Vagina (tissue), 2 donors: ENCODE results near the gene MRPS10. TPM values are rescaled to one million over a fixed set of nuclear protein-coding genes. Genes with fewer than 3 reads are reported as not detected.
A peak's percentile ranks its signal among the peaks of the same experiment; 100 is the strongest.

Source experiments
- DNase-seq, 2 donors: peaks; one replicate each; pipeline ENCODE4 v3.0.0-alpha.2; 2017; ENCODE audit errors: extremely low spot score in 2 of 2
- H3K27ac ChIP-seq: fragments of 200-600 bp; sonication (generic); one replicate; pipeline ENCODE4 v1.5.1; 2019
- H3K27me3 ChIP-seq: fragments of 200-600 bp; sonication (generic); one replicate; pipeline ENCODE4 v1.5.1; 2019
- H3K36me3 ChIP-seq, 2 donors: fragments of 200-600 bp; sonication (generic); one replicate each; pipeline ENCODE4 v1.5.1; 2017 to 2019
- H3K4me1 ChIP-seq: fragments of 200-600 bp; sonication (generic); one replicate; pipeline ENCODE4 v1.5.1; 2019
- H3K4me3 ChIP-seq, 2 donors: fragments of 200-600 bp; sonication (generic); 1 replicate in 1 of 2; 2 replicates in 1 of 2; pipeline ENCODE4 v1.5.1; 2016 to 2019
- H3K9me3 ChIP-seq: fragments of 200-600 bp; sonication (generic); one replicate; pipeline ENCODE4 v1.5.1; 2019
- CTCF ChIP-seq, 3 experiments: fragments of 450-650 bp in 2 of 3; fragments of 200-600 bp in 1 of 3; sonication (generic) in 1 of 3; IDR thresholded peaks; one replicate each; pipeline ENCODE4 v1.5.1; 2017 to 2019; ENCODE audit warnings: antibody characterized with exemption in 3 of 3, mild to moderate bottlenecking in 2 of 3, moderate library complexity in 2 of 3
- POLR2A ChIP-seq, 2 donors: fragments of 450-650 bp; IDR thresholded peaks; one replicate each; pipeline ENCODE4 v1.6.1; 2017; ENCODE audit warnings: antibody characterized with exemption in 2 of 2, mild to moderate bottlenecking in 2 of 2, moderate library complexity in 2 of 2
- POLR2AphosphoS5 ChIP-seq, 2 donors: sonication (generic); formaldehyde crosslinking; IDR thresholded peaks; one replicate each; pipeline ENCODE4 v1.9.0; 2017; ENCODE audit warnings: antibody characterized with exemption in 2 of 2, mild to moderate bottlenecking in 2 of 2, low read depth in 1 of 2; ENCODE audit not compliant: insufficient read depth in 1 of 2
- intact Hi-C: fragments of 100-400 bp; cut with DNase I; formaldehyde crosslinking; loops from one replicate; pipeline ENCODE4 v1.15.1; 2023
- total RNA-seq: library from RNA; depleted of rRNA; stranded (reverse); fragments of >200 nt; gene quantifications from one replicate; pipeline ENCODE4 v1.2.3, GENCODE V29; 2016

The MRPS10 gene
- total RNA-seq, 1 donor from 2014 or later: 21.4 TPM

- Histone ChIP-seq H3K36me3 (peaks cover 0 to 20% of the 10 kb centered on the region in 2 donors), H3K4me1 (peaks cover 31% of the 10 kb centered on the region), H3K4me3 (no peak overlapping the region), H3K9me3 (no peaks in the 10 kb centered on the region), H3K27ac (peak overlapping the region; percentile 76), H3K27me3 (no peaks in the 10 kb centered on the region)
- no peak for DNase-seq
- intact Hi-C loops: no loop called here
- no peak for TF ChIP-seq CTCF (IDR thresholded peaks at IDR 0.05)
- no peak for TF ChIP-seq POLR2AphosphoS5 (IDR thresholded peaks at IDR 0.05; ENCODE audit: insufficient read depth in 1 of 2, low read depth in 1 of 2)
- no peak for TF ChIP-seq POLR2A (IDR thresholded peaks at IDR 0.05)
These were observed 33.8 kb upstream of the MRPS10 start for GRCh38 chr6:42251500-42251899.

GRCh38 chr6:42250274-42250931, 32.7 kb upstream of the MRPS10 start:
- H3K36me3 ChIP-seq: peaks cover 0 to 20% of the 10 kb centered on the region in 2 donors
- TF ChIP-seq CTCF (IDR thresholded peaks at IDR 0.05): no peak
- TF ChIP-seq POLR2A (IDR thresholded peaks at IDR 0.05): no peak
- TF ChIP-seq POLR2AphosphoS5 (IDR thresholded peaks at IDR 0.05; ENCODE audit: insufficient read depth in 1 of 2, low read depth in 1 of 2): no peak
- intact Hi-C loops: no loop called here

GRCh38 chr6:42249279-42249678, 31.6 kb upstream of the MRPS10 start:
- Histone ChIP-seq H3K36me3 (peaks cover 0 to 13% of the 10 kb centered on the region in 2 donors), H3K4me3 (no peak overlapping the region)
- no peak for DNase-seq

More at GRCh38 chr6:42250274-42250931, 32.7 kb upstream of the MRPS10 start:
- no peak overlapping the region for H3K4me3 ChIP-seq
- peaks cover 31% of the 10 kb centered on the region for H3K4me1 ChIP-seq
- H3K27me3 ChIP-seq: no peaks in the 10 kb centered on the region
- no peak for DNase-seq
- H3K27ac ChIP-seq: no peak overlapping the region
- no peaks in the 10 kb centered on the region for H3K9me3 ChIP-seq

GRCh38 chr6:42243046-42243445, 25.4 kb upstream of the MRPS10 start:
- H3K4me1 ChIP-seq: peaks cover 16% of the 10 kb centered on the region
- peaks cover 0 to 24% of the 10 kb centered on the region in 2 donors for H3K36me3 ChIP-seq
- intact Hi-C loops: no loop called here

More at GRCh38 chr6:42249279-42249678, 31.6 kb upstream of the MRPS10 start:
- no peak overlapping the region for H3K27ac ChIP-seq
- H3K4me1 ChIP-seq: peaks cover 31% of the 10 kb centered on the region
- TF ChIP-seq POLR2A (IDR thresholded peaks at IDR 0.05) (no peak), CTCF (IDR thresholded peaks at IDR 0.05) (no peak), POLR2AphosphoS5 (IDR thresholded peaks at IDR 0.05; ENCODE audit: insufficient read depth in 1 of 2, low read depth in 1 of 2) (no peak)
- no peaks in the 10 kb centered on the region for H3K9me3 ChIP-seq
- intact Hi-C loops: no loop called here
- H3K27me3 ChIP-seq: no peaks in the 10 kb centered on the region

More at GRCh38 chr6:42243046-42243445, 25.4 kb upstream of the MRPS10 start:
- no peak for TF ChIP-seq CTCF (IDR thresholded peaks at IDR 0.05)
- TF ChIP-seq POLR2A (IDR thresholded peaks at IDR 0.05): no peak
- TF ChIP-seq POLR2AphosphoS5 (IDR thresholded peaks at IDR 0.05; ENCODE audit: insufficient read depth in 1 of 2, low read depth in 1 of 2): no peak
- H3K4me3 ChIP-seq: no peak overlapping the region
- no peak for DNase-seq
- H3K9me3 ChIP-seq: no peaks in the 10 kb centered on the region
- H3K27me3 ChIP-seq: no peaks in the 10 kb centered on the region
- no peak overlapping the region for H3K27ac ChIP-seq
